ENCODE measurements around the gene ZNF682.
"Not testable (repeated sequence)": the region's sequence is repeated elsewhere in the genome, so short reads cannot be mapped to it uniquely, and the experiment has no call there.

- TF ChIP-seq, protein P1, sequence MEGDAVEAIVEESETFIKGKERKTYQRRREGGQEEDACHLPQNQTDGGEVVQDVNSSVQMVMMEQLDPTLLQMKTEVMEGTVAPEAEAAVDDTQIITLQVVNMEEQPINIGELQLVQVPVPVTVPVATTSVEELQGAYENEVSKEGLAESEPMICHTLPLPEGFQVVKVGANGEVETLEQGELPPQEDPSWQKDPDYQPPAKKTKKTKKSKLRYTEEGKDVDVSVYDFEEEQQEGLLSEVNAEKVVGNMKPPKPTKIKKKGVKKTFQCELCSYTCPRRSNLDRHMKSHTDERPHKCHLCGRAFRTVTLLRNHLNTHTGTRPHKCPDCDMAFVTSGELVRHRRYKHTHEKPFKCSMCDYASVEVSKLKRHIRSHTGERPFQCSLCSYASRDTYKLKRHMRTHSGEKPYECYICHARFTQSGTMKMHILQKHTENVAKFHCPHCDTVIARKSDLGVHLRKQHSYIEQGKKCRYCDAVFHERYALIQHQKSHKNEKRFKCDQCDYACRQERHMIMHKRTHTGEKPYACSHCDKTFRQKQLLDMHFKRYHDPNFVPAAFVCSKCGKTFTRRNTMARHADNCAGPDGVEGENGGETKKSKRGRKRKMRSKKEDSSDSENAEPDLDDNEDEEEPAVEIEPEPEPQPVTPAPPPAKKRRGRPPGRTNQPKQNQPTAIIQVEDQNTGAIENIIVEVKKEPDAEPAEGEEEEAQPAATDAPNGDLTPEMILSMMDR (IDR thresholded peaks at IDR 0.05), result not testable (repeated sequence)
- not testable (repeated sequence) for TF ChIP-seq POLR2A (IDR thresholded peaks at IDR 0.05)
Measured at GRCh38 chr19:19966126-19966525, 73.2 kb downstream of the ZNF682 start.

Measured in testis (tissue), 2 donors.